Smooth muscle cell (in vitro differentiated cells): ENCODE data around the gene GNG11. TPM values are rescaled to one million over a fixed set of nuclear protein-coding genes. Genes with fewer than 3 reads are reported as not detected.

Experiments used
- DNase-seq: peaks from one replicate; lab custom pipeline; 2025; ENCODE audit not compliant: unreplicated experiment; lab: John Stamatoyannopoulos, UW
- H2AFZ ChIP-seq: fragments of 200-600 bp; sonication (generic); 2 replicates; pipeline ENCODE4 v1.6.0; 2016; ENCODE audit warnings: antibody characterized with exemption, low read depth, mild to moderate bottlenecking
- H3F3A ChIP-seq: fragments of 200-600 bp; sonication (generic); 2 replicates; pipeline ENCODE4 v1.6.0; 2017; ENCODE audit warnings: antibody characterized with exemption, low read depth
- H3K27ac ChIP-seq: fragments of 200-600 bp; sonication (generic); 2 replicates; pipeline ENCODE4 v1.5.1; 2016; ENCODE audit warnings: low read depth, mild to moderate bottlenecking
- H3K27me3 ChIP-seq: fragments of 200-600 bp; sonication (generic); 2 replicates; pipeline ENCODE4 v1.6.1; 2016; ENCODE audit warnings: low read depth, mild to moderate bottlenecking
- H3K36me3 ChIP-seq: fragments of 200-600 bp; sonication (generic); 2 replicates; pipeline ENCODE4 v1.5.1; 2016; ENCODE audit warnings: low read depth
- H3K4me1 ChIP-seq: fragments of 200-600 bp; sonication (generic); 2 replicates; pipeline ENCODE4 v1.5.1; 2016; ENCODE audit warnings: low read depth
- H3K4me2 ChIP-seq: fragments of 200-600 bp; sonication (generic); 2 replicates; pipeline ENCODE4 v1.6.0; 2016; ENCODE audit warnings: mild to moderate bottlenecking
- H3K4me3 ChIP-seq: fragments of 200-600 bp; sonication (generic); 2 replicates; pipeline ENCODE4 v1.5.1; 2016; ENCODE audit warnings: mild to moderate bottlenecking
- H3K79me2 ChIP-seq: fragments of 200-600 bp; sonication (generic); 2 replicates; pipeline ENCODE4 v1.6.0; 2016; ENCODE audit warnings: low read depth, mild to moderate bottlenecking
- H3K9ac ChIP-seq: fragments of 200-600 bp; sonication (generic); 2 replicates; pipeline ENCODE4 v1.6.0; 2016; ENCODE audit warnings: low read depth
- H3K9me3 ChIP-seq: fragments of 200-600 bp; sonication (generic); replicated peaks from 2 replicates; pipeline ENCODE4 v1.5.1; 2016; ENCODE audit warnings: low read depth
- H4K20me1 ChIP-seq: fragments of 200-600 bp; sonication (generic); 2 replicates; pipeline ENCODE4 v1.6.0; 2016; ENCODE audit warnings: low read depth
- WGBS: methylation state at CpG from one replicate; pipeline ENCODE4 v1.1.7; 2016; ENCODE audit warnings: low lambda C conversion rate; 5-methylcytosine and 5-hydroxymethylcytosine counted together
- polyA plus RNA-seq: library from polyadenylated mRNA; unstranded; fragments of >200 nt; fragmentation: Nextera tagmentation; extraction: Ambion mirVana; gene quantifications from 2 replicates; pipeline ENCODE4 v1.2.1, GENCODE V29; 2016
- total RNA-seq: library from RNA; depleted of rRNA; stranded (reverse); fragments of >200 nt; gene quantifications from 2 replicates; pipeline ENCODE4 v1.2.3, GENCODE V29; 2014
- TF ChIP-seq, protein P1 (sequence below): fragments of 200-600 bp; sonication (generic); IDR thresholded peaks from 2 replicates; pipeline ENCODE4 v1.5.1; 2017; ENCODE audit warnings: borderline replicate concordance, mild to moderate bottlenecking, antibody characterized with exemption; ENCODE audit not compliant: insufficient read depth, poor library complexity, severe bottlenecking

Gene GNG11
- total and polyA plus RNA-seq, 2 experiments from 2014 or later = 13.4 to 31.2 TPM

GRCh38 chr7:93937818-93938217, 16.3 kb downstream of the GNG11 start:
- Histone ChIP-seq H3K27me3 (peaks cover 8% of the 10 kb centered on the region), H3K4me2 (no peak overlapping the region), H3F3A (peaks cover 4% of the 10 kb centered on the region), H2AFZ (no peak overlapping the region), H3K4me1 (no peaks in the 10 kb centered on the region), H3K9me3 (no peaks in the 10 kb centered on the region), H4K20me1 (no peaks in the 10 kb centered on the region), H3K27ac (no peak overlapping the region), H3K79me2 (no peaks in the 10 kb centered on the region), H3K36me3 (no peaks in the 10 kb centered on the region), H3K4me3 (no peak overlapping the region), H3K9ac (no peak overlapping the region)
- DNase-seq = no peak
- WGBS = 88% methylated on average over 1 of the region's 1 CpG
- TF ChIP-seq, protein P1, sequence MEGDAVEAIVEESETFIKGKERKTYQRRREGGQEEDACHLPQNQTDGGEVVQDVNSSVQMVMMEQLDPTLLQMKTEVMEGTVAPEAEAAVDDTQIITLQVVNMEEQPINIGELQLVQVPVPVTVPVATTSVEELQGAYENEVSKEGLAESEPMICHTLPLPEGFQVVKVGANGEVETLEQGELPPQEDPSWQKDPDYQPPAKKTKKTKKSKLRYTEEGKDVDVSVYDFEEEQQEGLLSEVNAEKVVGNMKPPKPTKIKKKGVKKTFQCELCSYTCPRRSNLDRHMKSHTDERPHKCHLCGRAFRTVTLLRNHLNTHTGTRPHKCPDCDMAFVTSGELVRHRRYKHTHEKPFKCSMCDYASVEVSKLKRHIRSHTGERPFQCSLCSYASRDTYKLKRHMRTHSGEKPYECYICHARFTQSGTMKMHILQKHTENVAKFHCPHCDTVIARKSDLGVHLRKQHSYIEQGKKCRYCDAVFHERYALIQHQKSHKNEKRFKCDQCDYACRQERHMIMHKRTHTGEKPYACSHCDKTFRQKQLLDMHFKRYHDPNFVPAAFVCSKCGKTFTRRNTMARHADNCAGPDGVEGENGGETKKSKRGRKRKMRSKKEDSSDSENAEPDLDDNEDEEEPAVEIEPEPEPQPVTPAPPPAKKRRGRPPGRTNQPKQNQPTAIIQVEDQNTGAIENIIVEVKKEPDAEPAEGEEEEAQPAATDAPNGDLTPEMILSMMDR = no peak

- Histone ChIP-seq H3K9me3 (no peaks in the 10 kb centered on the region), H3K36me3 (no peaks in the 10 kb centered on the region), H3K27me3 (peaks cover 8% of the 10 kb centered on the region), H2AFZ (no peak overlapping the region), H3K4me1 (no peaks in the 10 kb centered on the region), H4K20me1 (no peaks in the 10 kb centered on the region), H3K79me2 (no peaks in the 10 kb centered on the region), H3K27ac (no peak overlapping the region), H3K4me3 (no peak overlapping the region), H3F3A (peaks cover 4% of the 10 kb centered on the region), H3K9ac (no peak overlapping the region), H3K4me2 (no peak overlapping the region)
- TF ChIP-seq, protein P1 = no peak
- no peak for DNase-seq
Measured at GRCh38 chr7:93938293-93938692, 16.8 kb downstream of the GNG11 start.

- H3K4me3 ChIP-seq = no peak overlapping the region
- WGBS = 24% methylated on average over 2 of the region's 2 CpGs
- no peaks in the 10 kb centered on the region for H3K27me3 ChIP-seq
- H3F3A ChIP-seq = peaks cover 11% of the 10 kb centered on the region
- peaks cover 8% of the 10 kb centered on the region for H3K4me1 ChIP-seq
- H3K9ac ChIP-seq = no peak overlapping the region
- no peak overlapping the region for H3K4me2 ChIP-seq
- TF ChIP-seq, protein P1 = no peak
- DNase-seq = no peak
- H3K36me3 ChIP-seq = no peaks in the 10 kb centered on the region
- no peaks in the 10 kb centered on the region for H3K9me3 ChIP-seq
- no peaks in the 10 kb centered on the region for H3K79me2 ChIP-seq
- H3K27ac ChIP-seq = peak overlapping the region; percentile 30
- no peak overlapping the region for H2AFZ ChIP-seq
- H4K20me1 ChIP-seq = no peaks in the 10 kb centered on the region
Measured at GRCh38 chr7:93941945-93942344, 20.4 kb downstream of the GNG11 start.

DNA sequence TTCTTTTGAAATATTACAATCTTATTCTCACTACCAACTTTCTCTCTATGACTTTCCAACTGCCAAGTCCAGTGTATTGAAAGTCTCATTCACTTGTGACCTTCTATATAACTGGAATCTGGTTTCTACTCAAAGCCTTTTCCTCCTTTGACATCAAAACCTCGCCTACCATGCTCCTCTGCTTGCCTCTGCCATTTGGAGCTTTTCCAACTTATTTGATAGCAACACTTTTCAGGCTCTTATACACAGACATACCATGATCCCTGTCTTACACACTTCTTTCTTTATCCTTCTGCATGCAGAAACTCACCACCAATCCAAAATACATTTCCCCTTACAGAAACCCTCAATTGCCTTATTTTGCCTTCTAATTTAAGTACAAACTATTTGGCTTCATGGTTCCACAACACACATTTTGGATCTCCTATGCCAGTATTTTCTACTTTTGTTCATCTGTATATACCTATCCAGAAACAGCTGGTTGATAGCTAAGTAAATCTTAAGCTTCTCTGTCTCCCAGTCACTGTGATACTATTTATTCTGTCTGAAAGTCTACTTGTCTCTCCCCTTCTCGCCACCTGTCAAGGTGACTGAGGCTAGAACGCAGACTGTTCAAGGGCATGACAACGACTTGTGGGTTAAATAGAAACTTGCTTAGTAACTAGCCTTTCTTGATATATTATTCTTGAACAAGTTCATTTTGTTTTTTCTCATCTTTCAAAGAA, 22.4 kb downstream of the GNG11 start:
- Histone ChIP-seq H3K9ac (no peak overlapping the region), H3K27me3 (no peaks in the 10 kb centered on the region), H3K4me3 (no peak overlapping the region), H4K20me1 (no peaks in the 10 kb centered on the region), H3K36me3 (no peaks in the 10 kb centered on the region), H3K4me1 (peaks cover 8% of the 10 kb centered on the region), H2AFZ (no peak overlapping the region), H3K27ac (peak overlapping the region; percentile 10), H3K9me3 (no peaks in the 10 kb centered on the region), H3K79me2 (no peaks in the 10 kb centered on the region), H3K4me2 (peak overlapping the region; percentile 17), H3F3A (peaks cover 15% of the 10 kb centered on the region)
- TF ChIP-seq, protein P1 = no peak
- DNase-seq = no peak
- WGBS = 80% methylated on average over 4 of the region's 4 CpGs
